Mucosa of gallbladder (tissue), 1 donor: ENCODE measurements around the gene POU2AF2. TPM values are rescaled to one million over a fixed set of nuclear protein-coding genes. Genes with fewer than 3 reads are reported as not detected.
"Not testable (repeated sequence)": the region's sequence is repeated elsewhere in the genome, so short reads cannot be mapped to it uniquely, and the experiment has no call there.

Experiments
- DNase-seq: peaks from one replicate; pipeline ENCODE4 v3.0.0-alpha.2; 2020; ENCODE audit warnings: low spot score
- total RNA-seq: library from RNA; stranded (reverse); gene quantifications from one replicate; pipeline ENCODE4 v1.2.1, GENCODE V29; 2021
- donor health status: DM: no; HTN: no; CAD: no.

Gene POU2AF2
- total RNA-seq, 1 donor from 2014 or later = 5.0 TPM

DNA sequence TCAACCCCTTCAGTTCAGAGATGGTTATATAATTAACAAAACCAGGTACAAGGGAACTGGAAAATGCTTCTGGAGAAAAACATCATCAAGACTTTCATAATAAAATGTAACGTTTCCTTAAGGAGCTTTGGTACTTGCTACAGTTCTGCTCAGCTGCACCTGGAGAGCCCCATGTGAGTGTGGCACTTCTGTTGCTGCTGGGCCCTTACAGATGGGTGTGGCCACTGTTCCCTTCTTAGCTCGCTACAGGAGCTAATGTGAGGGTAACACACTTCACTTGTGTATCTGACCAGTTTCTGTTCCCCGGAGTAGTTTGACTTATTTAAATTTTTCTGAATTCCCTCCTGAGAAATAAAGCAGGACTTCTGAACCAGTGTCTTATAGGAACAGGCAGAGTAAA, 56.8 kb downstream of the POU2AF2 start:
- no peak for DNase-seq

DNA sequence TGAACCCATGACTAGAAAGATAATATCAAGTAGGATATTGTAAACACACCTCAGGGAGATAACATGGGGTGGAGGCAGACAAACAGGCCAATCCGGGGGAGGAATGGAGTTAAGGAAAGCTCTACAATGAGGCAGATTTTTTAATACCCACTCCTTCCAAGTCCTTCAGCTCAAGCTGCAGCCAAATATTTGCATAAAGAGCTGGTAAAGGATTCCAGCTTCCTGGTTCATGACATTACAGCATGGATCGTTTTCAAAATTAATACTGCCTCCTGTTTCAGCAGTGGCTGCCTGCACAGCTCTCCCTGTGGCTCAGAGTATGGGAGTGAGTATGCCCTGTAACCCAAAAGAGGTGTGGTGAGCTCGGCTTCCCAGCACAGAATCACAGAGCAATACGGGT, 57.9 kb downstream of the POU2AF2 start:
- peak; percentile 77 for DNase-seq

DNA sequence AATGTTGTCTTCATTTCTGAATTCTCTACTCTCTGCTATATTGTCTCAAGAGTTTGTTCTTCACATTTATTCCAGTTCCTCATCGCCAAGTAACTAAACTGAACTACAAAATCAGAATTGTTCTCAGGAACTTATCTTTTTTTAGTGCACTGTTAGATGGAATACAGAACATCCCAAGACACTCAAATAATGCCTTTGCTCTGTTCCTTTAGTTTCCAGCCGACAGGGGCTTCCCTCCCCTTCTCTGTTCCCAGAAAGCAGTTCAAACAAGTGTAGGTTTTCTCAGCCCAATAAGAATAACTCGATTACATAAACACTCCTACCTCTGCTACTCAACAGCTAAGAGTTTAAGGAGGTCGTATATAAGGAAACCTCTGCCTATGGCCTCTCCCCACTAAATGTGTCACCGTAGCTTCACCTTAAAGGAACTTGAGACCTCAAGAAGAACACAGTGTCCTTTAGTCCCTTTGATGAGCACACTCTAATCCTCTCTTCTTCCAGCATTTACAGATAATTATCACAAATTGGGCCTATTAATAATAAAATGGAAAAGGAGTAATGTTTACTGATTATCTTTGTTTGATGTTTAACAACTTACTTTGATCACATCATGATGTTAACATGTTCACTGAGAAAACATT, 59.8 kb downstream of the POU2AF2 start:
- no peak for DNase-seq

DNA sequence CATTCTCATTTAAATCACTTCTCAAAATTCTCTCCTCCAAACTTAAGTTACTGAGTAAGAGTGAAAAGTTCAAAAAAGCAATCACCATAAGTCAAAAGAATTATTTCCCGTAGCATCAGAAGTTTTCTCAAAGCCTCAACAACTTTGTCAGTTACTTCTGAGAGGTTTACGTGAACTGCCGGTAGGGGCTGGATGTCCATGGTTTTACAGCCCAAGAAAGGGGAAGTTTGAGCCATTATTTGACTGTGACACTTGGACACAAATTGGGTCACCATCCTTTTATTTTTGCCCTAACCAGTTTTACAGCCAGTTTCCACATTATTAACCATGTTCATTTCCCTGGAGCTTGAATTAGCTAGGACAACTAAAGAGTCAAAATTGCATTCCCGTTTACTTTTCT, 60.4 kb downstream of the POU2AF2 start:
- DNase-seq = no peak

DNA sequence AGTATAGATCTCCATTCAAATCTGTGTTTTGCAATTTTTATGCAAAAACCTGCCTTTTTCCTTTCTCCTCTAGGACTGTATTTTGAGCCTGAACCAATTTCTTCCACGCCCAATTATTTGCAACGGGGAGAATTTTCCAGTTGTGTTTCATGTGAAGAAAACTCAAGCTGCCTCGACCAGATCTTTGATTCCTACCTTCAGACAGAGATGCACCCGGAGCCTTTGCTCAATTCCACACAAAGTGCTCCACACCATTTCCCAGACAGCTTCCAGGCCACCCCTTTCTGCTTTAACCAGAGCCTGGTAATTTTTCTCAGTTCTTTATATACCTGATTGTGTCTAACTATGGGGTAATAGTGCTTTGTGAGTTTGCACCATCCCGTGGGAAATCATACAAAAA, 60.8 kb downstream of the POU2AF2 start:
- DNase-seq = no peak

DNA sequence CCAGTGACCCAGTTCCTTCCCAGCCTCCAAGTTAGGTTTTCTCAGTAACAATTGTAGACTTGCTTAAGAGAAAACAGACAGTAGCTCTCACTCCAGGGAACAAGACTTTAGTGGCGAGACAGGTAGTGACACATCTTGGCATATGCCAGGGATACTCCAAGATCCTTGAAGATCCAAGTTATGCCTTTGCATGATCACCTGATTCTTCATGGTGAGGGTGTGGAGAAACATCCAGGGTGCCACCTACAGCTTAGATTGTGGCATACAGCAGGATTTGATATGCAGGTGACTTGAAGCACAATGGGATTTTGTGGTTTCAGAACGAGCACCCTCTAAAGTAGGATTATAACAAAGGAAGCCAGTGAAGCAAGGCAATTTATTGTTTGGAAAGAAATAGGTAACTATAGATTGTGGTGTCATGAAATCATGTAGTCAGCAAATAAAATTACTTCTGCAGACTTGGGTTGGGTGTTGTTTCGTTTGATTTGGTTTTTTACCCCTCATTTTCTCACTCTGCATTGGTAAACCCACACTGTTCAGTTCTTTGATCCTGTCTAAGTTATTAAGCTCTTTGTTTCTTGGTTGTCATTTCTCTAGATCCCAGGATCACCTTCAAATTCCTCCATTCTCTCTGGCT, 62.1 kb downstream of the POU2AF2 start:
- DNase-seq = no peak

DNA sequence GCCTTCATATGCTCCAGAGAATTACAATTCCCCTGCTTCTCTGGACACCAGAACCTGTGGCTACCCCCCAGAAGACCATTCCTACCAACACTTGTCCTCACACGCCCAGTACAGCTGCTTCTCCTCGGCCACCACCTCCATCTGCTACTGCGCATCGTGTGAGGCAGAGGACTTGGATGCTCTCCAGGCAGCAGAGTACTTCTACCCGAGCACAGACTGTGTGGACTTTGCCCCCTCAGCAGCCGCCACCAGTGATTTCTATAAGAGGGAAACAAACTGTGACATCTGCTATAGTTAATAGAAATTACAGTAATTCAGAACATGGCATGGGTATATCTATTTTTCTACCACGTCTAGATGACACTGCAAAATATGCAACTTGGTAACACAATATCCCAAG, 62.6 kb downstream of the POU2AF2 start:
- DNase-seq = peak; percentile 89

DNA sequence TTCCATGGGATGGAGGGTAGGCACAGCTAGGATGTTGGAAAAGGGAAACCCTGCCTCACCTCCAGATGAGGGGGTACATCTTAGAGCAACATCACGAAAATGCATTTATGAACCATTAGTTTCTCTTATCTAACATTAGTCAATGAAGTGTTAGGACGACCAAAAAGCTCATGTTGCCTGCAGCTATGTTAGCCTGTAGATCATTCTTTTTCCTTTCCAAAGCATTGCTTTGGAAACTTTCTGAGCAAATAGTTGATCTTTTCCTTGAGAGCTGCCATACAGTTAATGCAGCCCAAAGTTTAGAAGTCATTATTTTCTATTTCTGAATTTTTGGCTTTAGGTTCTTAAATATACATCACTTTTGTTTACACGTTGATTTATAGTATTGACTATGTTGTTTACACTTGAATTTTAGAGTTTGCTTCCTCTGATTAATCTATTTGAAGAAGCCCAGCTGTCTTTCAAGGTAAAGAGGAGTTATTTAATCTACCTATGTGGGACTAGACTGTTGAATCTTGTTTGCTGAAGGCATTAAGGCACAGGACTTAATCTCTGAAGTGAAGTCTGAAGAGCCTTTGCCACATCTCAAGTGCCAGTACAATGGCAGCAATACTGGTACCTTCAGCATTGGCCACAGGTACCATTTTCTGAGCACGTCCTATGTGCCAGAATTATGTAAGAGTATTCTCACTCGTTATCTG, 63.8 kb downstream of the POU2AF2 start:
- no peak for DNase-seq

DNA sequence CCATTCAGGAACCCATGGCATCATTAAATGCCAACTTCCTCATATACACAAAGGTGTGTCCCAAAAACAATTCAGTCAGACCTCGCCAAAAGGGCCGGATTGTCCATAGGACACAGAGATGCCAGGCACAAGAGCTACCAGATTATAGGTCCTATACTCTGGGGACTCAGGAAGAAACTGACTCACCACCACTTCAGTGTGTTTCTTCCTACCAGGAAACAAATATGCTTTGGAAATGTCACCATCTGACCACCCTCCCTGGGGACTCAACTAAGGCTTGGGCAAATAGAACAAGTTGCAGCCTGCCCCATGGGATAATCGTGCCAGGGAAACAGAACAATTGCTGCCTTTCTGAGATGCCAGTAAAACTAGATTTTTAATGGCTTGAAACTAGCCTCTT, 64.6 kb downstream of the POU2AF2 start:
- DNase-seq = no peak

DNA sequence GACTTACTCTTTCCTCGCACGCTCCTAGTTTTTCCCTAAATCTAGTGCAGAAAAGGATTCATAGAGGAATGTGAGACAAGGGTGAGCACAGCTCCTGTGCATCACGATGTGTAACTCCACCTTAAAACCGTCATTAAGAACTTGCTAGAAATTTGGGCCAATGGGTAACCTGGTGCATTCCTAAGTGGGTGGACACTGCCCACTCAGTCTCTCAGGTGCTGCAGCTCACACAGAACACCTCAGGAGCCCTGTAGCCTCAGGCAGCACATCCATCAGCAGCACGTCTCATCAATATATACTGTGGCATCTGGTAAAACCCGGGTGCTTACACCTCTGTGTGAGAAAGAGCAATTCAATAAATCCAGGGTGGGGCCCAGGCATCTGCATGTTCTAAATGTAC, 65.2 kb downstream of the POU2AF2 start:
- no peak for DNase-seq

DNA sequence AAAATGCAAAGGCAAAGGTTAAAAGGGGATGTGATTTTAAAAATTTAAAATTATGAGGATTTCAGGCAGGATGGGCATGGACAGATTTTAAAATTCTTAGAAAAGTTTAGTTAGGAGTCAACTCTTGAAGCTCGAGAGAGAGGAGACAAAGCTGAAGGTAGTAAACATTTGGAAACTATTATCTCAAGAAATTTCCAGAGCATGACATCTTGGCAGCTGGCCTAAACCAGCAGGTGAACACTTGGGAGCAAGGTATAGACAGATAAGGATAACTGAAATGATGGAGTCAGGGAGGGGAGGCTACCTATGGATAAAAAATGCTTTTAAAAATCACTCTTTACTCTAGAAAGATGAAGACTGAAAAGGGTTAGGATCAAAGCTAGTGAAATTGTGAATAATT, 66.6 kb downstream of the POU2AF2 start:
- DNase-seq = no peak

DNA sequence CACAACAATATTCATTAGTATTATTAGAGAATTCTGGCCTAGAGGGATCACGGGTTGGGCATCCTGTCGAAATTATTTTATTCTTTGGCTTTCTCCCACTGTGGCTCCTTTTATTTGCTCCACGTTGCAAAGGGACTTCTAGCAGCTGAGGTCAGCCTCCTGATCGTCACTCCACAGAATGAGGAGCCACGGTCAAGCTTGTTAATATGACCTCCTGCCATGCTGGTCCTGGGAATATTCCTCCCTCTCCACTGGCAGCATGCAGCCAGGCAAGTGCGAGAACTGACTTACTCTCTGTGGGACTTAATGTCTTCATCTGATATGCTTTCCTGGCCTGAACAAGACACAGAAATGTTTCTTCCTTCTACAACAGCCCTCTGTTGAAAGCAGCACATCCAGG, 73.8 kb downstream of the POU2AF2 start:
- DNase-seq = no peak

DNA sequence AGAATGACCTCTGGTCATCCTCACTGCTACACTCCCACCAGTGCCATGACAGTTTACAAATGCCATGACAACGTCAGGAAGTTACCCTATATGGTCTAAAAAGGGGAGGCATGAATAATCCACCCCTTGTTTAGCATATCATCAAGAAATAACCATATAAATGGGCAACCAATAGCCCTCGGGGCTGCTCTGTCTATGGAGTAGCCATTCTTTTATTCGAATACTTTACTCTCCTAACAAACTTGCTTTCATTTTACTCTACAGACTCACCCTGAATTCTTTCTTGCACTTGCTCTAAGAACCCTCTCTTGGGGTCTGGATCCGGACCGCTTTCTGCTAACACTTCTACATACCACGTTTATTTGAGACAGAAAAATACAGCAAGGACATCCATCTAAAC, 74.7 kb downstream of the POU2AF2 start:
- not testable (repeated sequence) for DNase-seq

DNA sequence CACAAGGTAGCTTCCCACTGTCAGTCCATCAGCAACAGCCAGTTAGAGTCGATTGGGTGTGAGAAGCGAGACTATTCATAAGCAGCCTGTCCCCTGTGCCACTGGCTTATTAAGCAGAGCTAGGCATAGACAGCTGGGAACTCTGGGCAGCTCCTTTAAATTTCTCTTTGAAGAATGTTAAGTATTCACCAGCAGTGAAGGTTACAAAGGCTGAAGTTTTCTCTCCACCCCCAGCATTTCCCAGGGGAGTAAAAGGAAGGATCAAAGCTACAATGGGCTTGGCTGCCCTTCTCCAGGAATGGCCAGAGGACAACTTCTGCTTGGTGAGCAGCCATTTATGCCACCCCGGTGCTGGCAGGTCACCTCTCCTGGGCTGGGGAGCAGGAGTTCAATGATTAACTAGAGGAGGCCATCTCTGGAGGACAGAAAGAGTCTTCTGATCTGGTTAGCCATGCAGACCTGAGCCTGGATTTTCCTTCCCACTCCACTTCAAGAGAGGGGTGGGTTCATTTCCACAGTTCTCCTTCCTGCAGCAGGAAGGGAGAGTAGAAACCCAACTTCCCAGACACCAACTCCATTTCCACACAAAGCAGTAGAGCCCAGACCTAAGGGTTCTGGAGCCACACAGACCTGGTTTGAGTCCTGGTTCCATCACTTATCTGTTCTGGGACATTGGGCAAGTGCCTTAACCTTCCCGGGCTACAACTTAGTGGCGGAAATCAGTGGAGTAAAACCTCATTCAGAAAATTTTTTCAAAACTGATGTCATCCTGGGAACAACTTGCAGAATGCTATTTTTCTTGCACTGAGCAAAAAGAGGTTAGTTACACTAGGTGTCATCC, 75.4 kb downstream of the POU2AF2 start:
- DNase-seq = no peak

DNA sequence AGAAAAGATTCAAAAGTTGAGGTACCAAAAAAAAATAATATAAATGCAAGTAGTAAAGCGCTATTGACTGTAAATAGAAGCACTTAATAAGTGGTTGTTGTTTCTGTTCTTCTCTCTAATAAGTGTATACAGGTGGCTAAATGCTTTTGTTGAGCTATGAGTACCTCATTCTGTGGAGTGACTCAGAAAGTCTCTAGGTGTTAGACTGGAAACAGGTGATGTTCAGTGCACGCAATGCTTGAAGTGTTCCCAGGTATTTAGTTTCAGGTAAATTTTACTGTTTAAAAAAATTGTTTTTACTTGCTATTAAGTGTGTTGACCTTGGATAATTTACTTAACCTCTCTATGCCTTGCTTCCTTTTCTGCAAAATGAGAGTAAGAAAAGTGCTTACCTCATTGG, 77.0 kb downstream of the POU2AF2 start:
- no peak for DNase-seq

DNA sequence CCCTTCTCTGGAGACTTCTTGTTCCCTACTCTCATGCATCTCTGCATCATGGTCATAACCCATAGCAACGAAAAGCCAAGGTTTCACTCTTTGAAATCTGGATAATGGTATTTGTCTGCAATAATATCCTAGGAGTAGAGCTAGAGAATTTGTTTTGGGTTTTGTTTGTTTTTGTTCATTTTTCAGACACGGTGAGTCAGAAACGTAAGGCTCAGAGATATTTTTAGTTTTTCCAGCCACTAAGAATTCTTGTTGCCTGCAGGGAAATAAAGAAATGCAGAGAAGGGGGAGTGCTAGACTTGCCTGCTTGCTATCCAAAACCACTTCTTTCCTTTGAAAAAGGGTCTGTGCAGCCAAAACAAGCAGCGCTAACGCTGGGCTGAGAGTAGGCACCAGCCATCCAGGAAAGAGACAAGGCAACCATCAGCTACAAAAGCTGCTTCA, 78.8 kb downstream of the POU2AF2 start:
- DNase-seq = no peak

DNA sequence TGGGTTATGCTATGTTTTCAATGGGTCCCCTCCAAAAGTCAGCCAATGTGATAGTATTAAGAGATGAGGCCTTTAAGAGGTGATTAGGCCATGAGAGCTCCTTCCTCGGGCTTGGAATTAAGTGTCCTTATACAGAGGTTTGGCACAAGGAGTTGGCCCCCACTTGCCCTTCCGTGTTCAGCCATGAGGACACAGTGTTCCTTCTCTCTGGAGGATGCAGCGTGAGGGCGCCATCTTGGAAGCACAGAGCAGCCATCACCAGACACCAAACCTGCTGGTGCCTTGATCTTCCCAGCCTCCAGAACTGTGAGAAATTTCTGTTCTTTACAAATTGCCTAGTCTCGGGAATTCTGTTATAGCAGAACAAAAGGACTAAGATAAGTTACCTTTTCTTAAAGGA, 79.7 kb downstream of the POU2AF2 start:
- DNase-seq = no peak

DNA sequence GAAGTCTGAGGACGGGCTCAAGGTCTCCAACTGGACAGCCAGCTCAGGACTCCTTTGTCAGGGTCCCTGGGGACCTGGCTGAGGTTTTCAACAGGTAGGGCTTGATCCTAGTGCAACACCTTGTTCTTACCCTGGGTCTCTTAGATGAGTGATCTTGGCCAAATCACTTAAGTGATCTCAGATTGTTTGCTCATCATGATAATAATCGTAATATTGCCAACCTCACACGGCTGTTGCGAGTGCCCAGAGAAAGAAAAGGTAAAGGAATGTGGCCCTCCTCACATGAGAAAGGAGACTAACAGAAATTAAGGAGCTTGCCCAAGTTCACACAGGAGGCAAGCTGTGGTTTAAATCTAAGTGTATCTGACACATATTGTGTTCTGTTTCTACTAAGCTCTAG, 81.3 kb downstream of the POU2AF2 start:
- no peak for DNase-seq

DNA sequence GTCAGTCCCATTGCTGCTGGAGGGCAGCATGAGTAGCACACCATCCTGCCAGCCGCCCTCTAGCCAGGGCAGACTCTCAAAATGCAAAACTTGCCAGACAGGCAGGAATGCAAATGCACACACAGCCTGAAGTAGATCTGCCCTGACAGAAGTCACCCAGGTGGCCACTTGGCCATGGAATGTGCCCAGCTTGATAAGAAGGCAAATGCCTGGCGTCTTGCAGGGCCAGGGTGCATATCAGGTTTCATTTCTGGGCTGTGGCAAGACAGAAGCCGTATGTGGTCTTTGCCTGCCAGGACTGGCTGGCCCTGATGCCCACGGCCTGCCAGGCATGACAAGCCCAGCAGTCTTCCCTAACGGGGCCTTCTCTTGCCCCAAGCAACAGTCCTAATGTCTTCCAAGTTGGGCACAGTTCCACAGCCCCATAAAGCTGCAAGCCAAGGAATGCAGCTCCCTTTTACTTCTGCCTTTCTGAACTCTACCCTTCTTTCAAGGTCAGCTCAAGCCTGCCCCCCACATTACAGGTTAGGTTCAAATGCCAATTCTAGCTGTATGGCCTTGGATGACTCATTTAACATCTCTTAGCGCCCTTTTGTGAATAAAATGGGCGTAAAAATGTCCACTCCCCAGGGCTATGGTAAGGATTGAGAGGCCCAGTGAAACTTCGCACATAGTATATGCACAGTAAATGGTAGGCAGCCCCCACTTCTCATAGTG, 82.5 kb downstream of the POU2AF2 start:
- peak; percentile 54 for DNase-seq

DNA sequence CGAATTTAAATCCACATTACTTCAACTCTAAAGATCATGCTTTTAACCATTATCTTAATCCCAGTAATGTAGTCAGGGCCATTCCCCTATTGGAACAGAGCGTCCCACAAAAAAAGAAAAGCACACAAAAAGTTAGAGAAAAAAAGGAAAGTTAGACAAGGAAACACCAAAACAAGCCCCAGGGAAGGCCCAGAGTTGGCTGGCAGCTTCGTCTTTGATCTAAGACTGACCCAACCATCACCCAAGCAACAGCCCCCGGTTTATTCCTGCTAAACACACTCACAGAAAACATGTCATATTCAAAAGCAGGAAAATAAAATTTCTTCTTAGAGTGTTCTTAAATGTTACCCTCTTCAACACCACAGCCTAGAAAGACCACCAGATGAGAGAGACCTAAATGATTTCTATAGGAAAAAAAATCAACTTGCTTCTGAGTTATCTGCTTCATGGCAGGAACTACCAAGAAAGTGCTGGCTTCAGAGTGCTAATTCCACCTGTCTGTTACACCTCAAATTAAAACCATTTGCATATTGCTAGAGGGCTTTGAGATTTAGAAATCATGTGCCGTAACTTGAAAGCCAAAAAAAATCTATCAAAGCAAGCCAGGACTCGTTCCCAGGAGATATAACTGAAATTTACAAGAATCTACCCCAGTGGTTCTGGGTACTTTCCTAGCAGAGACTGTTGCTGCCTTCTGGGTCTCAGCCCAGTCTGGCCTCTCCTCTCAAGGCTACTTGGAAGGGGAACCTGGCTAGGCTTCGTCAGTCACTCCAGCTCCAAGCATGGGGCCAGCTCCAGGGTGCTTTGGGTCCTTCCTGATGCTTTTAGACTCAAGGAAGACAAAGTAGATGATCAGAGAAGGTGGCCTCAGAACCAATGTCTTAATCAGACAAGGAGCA, 84.0 kb downstream of the POU2AF2 start:
- DNase-seq = no peak
